ENCODE results near the gene YJU2. TPM values are rescaled to one million over a fixed set of nuclear protein-coding genes. Genes with fewer than 3 reads are reported as not detected.

Gene YJU2
- total RNA-seq, 1 experiment from 2014 or later = 11.0 TPM

- Histone ChIP-seq H3K36me3 (ENCODE audit: low read depth) (no peaks in the 10 kb centered on the region), H3K4me1 (replicated peaks; ENCODE audit: insufficient read depth) (no peaks in the 10 kb centered on the region), H3K9me3 (ENCODE audit: insufficient read depth, low read depth) (no peaks in the 10 kb centered on the region), H3K27ac (no peak within 1 kb of the TSS), H2AFZ (no peak within 1 kb of the TSS), H3F3A (ENCODE audit: insufficient read depth, low read depth) (no peaks in the 10 kb centered on the region), H3K4me3 (no peak within 1 kb of the TSS), H3K79me2 (ENCODE audit: low read depth) (no peaks in the 10 kb centered on the region), H3K9me2 (ENCODE audit: insufficient read depth) (no peaks in the 10 kb centered on the region), H4K20me1 (ENCODE audit: insufficient read depth) (no peaks in the 10 kb centered on the region), H3K27me3 (ENCODE audit: insufficient read depth, low read depth) (no peaks in the 10 kb centered on the region), H3K4me2 (no peak within 1 kb of the TSS)
- no peak for DNase-seq
- TF ChIP-seq EZH2 (IDR thresholded peaks at IDR 0.05; ENCODE audit: low read depth) (no peak), CTCF (conservative IDR thresholded peaks at IDR 0.05) (no peak)
- CTCF ChIA-PET = no interaction called here
- intact Hi-C loops (cut with micrococcal nuclease; ENCODE audit: unreplicated experiment) = no loop called here
- no TSS peak for BruUV-seq (replicated peaks)
- POLR2A ChIA-PET (ENCODE audit: unreplicated experiment) = no interaction called here
These were observed 31.8 kb downstream of the YJU2 start, which contains the start of gene SHD for GRCh38 chr19:4278419-4279266. SHD (plus strand) TSS chr19:4279266; CDS start chr19:4280064, 798 bp downstream.

GRCh38 chr19:4279267-4279529 is 32.3 kb downstream of the YJU2 start:
- TF ChIP-seq EZH2 (IDR thresholded peaks at IDR 0.05; ENCODE audit: low read depth) (no peak), CTCF (conservative IDR thresholded peaks at IDR 0.05) (no peak)
- BruUV-seq (replicated peaks) = no TSS peak
- Histone ChIP-seq H3K4me2 (no peak overlapping the region), H4K20me1 (ENCODE audit: insufficient read depth) (no peaks in the 10 kb centered on the region), H3F3A (ENCODE audit: insufficient read depth, low read depth) (no peaks in the 10 kb centered on the region), H3K79me2 (ENCODE audit: low read depth) (no peaks in the 10 kb centered on the region), H3K36me3 (ENCODE audit: low read depth) (no peaks in the 10 kb centered on the region), H3K4me3 (no peak overlapping the region), H3K4me1 (replicated peaks; ENCODE audit: insufficient read depth) (no peaks in the 10 kb centered on the region), H3K27ac (no peak overlapping the region), H3K9me3 (ENCODE audit: insufficient read depth, low read depth) (no peaks in the 10 kb centered on the region), H2AFZ (no peak overlapping the region), H3K9me2 (ENCODE audit: insufficient read depth) (no peaks in the 10 kb centered on the region), H3K27me3 (ENCODE audit: insufficient read depth, low read depth) (no peaks in the 10 kb centered on the region)
- DNase-seq = no peak
- POLR2A ChIA-PET (ENCODE audit: unreplicated experiment) = no interaction called here
- intact Hi-C loops (cut with micrococcal nuclease; ENCODE audit: unreplicated experiment) = no loop called here
- CTCF ChIA-PET = no interaction called here

GRCh38 chr19:4279530-4280422 is 32.9 kb downstream of the YJU2 start:
- DNase-seq = no peak
- Histone ChIP-seq H2AFZ (no peak overlapping the region), H3K36me3 (ENCODE audit: low read depth) (no peaks in the 10 kb centered on the region), H3K27ac (no peak overlapping the region), H3K9me2 (ENCODE audit: insufficient read depth) (no peaks in the 10 kb centered on the region), H3K27me3 (ENCODE audit: insufficient read depth, low read depth) (no peaks in the 10 kb centered on the region), H3K4me3 (no peak overlapping the region), H3K9me3 (ENCODE audit: insufficient read depth, low read depth) (no peaks in the 10 kb centered on the region), H4K20me1 (ENCODE audit: insufficient read depth) (no peaks in the 10 kb centered on the region), H3K79me2 (ENCODE audit: low read depth) (no peaks in the 10 kb centered on the region), H3F3A (ENCODE audit: insufficient read depth, low read depth) (no peaks in the 10 kb centered on the region), H3K4me1 (replicated peaks; ENCODE audit: insufficient read depth) (no peaks in the 10 kb centered on the region), H3K4me2 (no peak overlapping the region)
- no peak for TF ChIP-seq CTCF (conservative IDR thresholded peaks at IDR 0.05)
- no peak for TF ChIP-seq EZH2 (IDR thresholded peaks at IDR 0.05; ENCODE audit: low read depth)
- ChIA-PET POLR2A (ENCODE audit: unreplicated experiment) (no interaction called here), CTCF (no interaction called here)
- intact Hi-C loops (cut with micrococcal nuclease; ENCODE audit: unreplicated experiment) = no loop called here
- BruUV-seq (replicated peaks) = no TSS peak

All from PC-9 (cell line).